GM23248 (cell line): ENCODE data around the gene MRPS30.

ENCODE experiments used
- EZH2 ChIP-seq: fragments of 200-600 bp; sonication (generic); IDR thresholded peaks from 2 replicates; pipeline ENCODE4 v1.6.1; 2018; ENCODE audit warnings: antibody characterized with exemption, mild to moderate bottlenecking; ENCODE audit not compliant: insufficient read depth, poor library complexity, severe bottlenecking
- EZH2phosphoT487 ChIP-seq: fragments of 200-600 bp; sonication (generic); IDR thresholded peaks from 2 replicates; pipeline ENCODE4 v1.6.1; 2018; ENCODE audit warnings: antibody characterized with exemption, moderate library complexity, mild to moderate bottlenecking, low read depth; ENCODE audit not compliant: insufficient read depth

GRCh38 chr5:44847206-44847852, 38.6 kb downstream of the MRPS30 start:
- TF ChIP-seq EZH2phosphoT487: no peak
- no peak for TF ChIP-seq EZH2
